CD14-positive monocyte (primary cell): ENCODE data around the gene APOBEC2. TPM values are rescaled to one million over a fixed set of nuclear protein-coding genes. Genes with fewer than 3 reads are reported as not detected.

Experiments used
- DNase-seq, 3 donors: peaks; one replicate each; pipeline ENCODE4 v3.0.0-alpha.2; 2011 to 2022
- H2AFZ ChIP-seq: 2 replicates; pipeline ENCODE4 v1.6.0; 2012; ENCODE audit warnings: mild to moderate bottlenecking, low read depth, low read length, inconsistent platforms; ENCODE audit not compliant: insufficient read depth, poor library complexity, severe bottlenecking
- H3K27ac ChIP-seq, 2 donors: 1 replicate in 1 of 2; 2 replicates in 1 of 2; pipeline ENCODE4 v1.5.1; 2012 to 2013; ENCODE audit warnings: low read length in 2 of 2, control low read depth in 1 of 2, inconsistent platforms in 1 of 2, low read depth in 1 of 2, mild to moderate bottlenecking in 1 of 2
- H3K27me3 ChIP-seq, 2 donors: one replicate each; pipeline versions ENCODE4 v1.6.0 to v1.6.1; 2011 to 2013; ENCODE audit warnings: low read length in 2 of 2; ENCODE audit not compliant: control insufficient read depth in 2 of 2, insufficient read depth in 2 of 2
- H3K36me3 ChIP-seq, 2 donors: replicated peaks in 1 of 2; 1 replicate in 1 of 2; 2 replicates in 1 of 2; pipeline versions ENCODE4 v1.5.1 to v1.6.1; 2012 to 2013; ENCODE audit warnings: low read length in 2 of 2, control low read depth in 1 of 2, inconsistent platforms in 1 of 2, mild to moderate bottlenecking in 1 of 2; ENCODE audit not compliant: insufficient read depth in 2 of 2, control insufficient read depth in 1 of 2
- H3K4me1 ChIP-seq, 2 donors: 1 replicate in 1 of 2; 2 replicates in 1 of 2; pipeline versions ENCODE4 v1.5.1 to v1.6.1; 2012 to 2013; ENCODE audit warnings: low read length in 2 of 2, control low read depth in 1 of 2, inconsistent platforms in 1 of 2, mild to moderate bottlenecking in 1 of 2, moderate library complexity in 1 of 2; ENCODE audit not compliant: insufficient read depth in 2 of 2, control insufficient read depth in 1 of 2
- H3K4me2 ChIP-seq: replicated peaks from 2 replicates; pipeline ENCODE3; 2012; ENCODE audit warnings: low read length, moderate library complexity, mild to moderate bottlenecking; ENCODE audit not compliant: poor library complexity, severe bottlenecking; ENCODE audit errors: extremely low read depth
- H3K4me3 ChIP-seq, 3 experiments: fragments of 200-600 bp in 1 of 3; sonication (generic) in 1 of 3; replicated peaks in 1 of 3; 1 replicate in 2 of 3; 2 replicates in 1 of 3; pipeline ENCODE4 v1.5.1; 2011 to 2013; ENCODE audit warnings: low read length in 3 of 3, mild to moderate bottlenecking in 3 of 3, control low read depth in 2 of 3, low read depth in 2 of 3, inconsistent platforms in 1 of 3, moderate library complexity in 1 of 3
- H3K79me2 ChIP-seq: 2 replicates; pipeline ENCODE4 v1.6.0; 2012; ENCODE audit warnings: mild to moderate bottlenecking, control low read depth, inconsistent platforms, low read length, moderate library complexity; ENCODE audit not compliant: insufficient read depth
- H3K9ac ChIP-seq: 2 replicates; pipeline ENCODE4 v1.6.0; 2017; ENCODE audit warnings: low read length, mild to moderate bottlenecking; ENCODE audit not compliant: insufficient read depth, poor library complexity, severe bottlenecking
- H3K9me3 ChIP-seq, 2 donors: replicated peaks in 1 of 2; 1 replicate in 1 of 2; 2 replicates in 1 of 2; pipeline versions ENCODE4 v1.5.1 to v1.6.1; 2012 to 2013; ENCODE audit warnings: low read length in 2 of 2, control low read depth in 1 of 2; ENCODE audit not compliant: control insufficient read depth in 1 of 2, insufficient read depth in 1 of 2
- H4K20me1 ChIP-seq: 2 replicates; pipeline ENCODE4 v1.6.0; 2012; ENCODE audit warnings: mild to moderate bottlenecking, low read length, control low read depth, moderate library complexity; ENCODE audit not compliant: insufficient read depth
- H3K27ac Mint-ChIP-seq, 7 donors: one replicate each; pipeline ENCODE4 v1.8.0; 2020; ENCODE audit warnings: mild to moderate bottlenecking in 7 of 7, mixed read lengths in 7 of 7, moderate library complexity in 6 of 7, inconsistent platforms in 2 of 7
- H3K27me3 Mint-ChIP-seq, 3 donors: one replicate each; pipeline ENCODE4 v1.8.0; 2021 to 2022; ENCODE audit warnings: low read depth in 3 of 3, mild to moderate bottlenecking in 3 of 3, mixed read lengths in 3 of 3, moderate library complexity in 3 of 3, inconsistent platforms in 1 of 3
- H3K36me3 Mint-ChIP-seq, 2 donors: one replicate each; pipeline ENCODE4 v1.8.0; 2020; ENCODE audit warnings: mixed read lengths in 2 of 2, inconsistent platforms in 1 of 2, mild to moderate bottlenecking in 1 of 2
- H3K4me1 Mint-ChIP-seq: one replicate; pipeline ENCODE4 v1.8.0; 2020; ENCODE audit warnings: mild to moderate bottlenecking, mixed read lengths
- H3K4me3 Mint-ChIP-seq, 2 donors: one replicate each; pipeline ENCODE4 v1.8.0; 2020; ENCODE audit warnings: mild to moderate bottlenecking in 2 of 2, mixed read lengths in 2 of 2, moderate library complexity in 1 of 2
- H3K9me3 Mint-ChIP-seq, 7 donors: one replicate each; pipeline ENCODE4 v1.8.0; 2020 to 2022; ENCODE audit warnings: mixed read lengths in 7 of 7, mild to moderate bottlenecking in 6 of 7, moderate library complexity in 6 of 7, inconsistent platforms in 2 of 7
- CTCF ChIP-seq: fragments of 200-600 bp; IDR thresholded peaks from one replicate; pipeline ENCODE4 v1.8.0; 2022; ENCODE audit warnings: antibody characterized with exemption, mild to moderate bottlenecking
- WGBS: methylation state at CpG from one replicate; pipeline ENCODE4 v1.1.5; 2013; ENCODE audit warnings: missing lambda C conversion rate; ENCODE audit not compliant: insufficient coverage; 5-methylcytosine and 5-hydroxymethylcytosine counted together
- intact Hi-C, 2 donors: fragments of 100-400 bp; cut with micrococcal nuclease; formaldehyde crosslinking; loops; one replicate each; pipeline versions ENCODE4 v1.15.0 to v1.15.1; 2023
- polyA plus RNA-seq, 3 donors: library from polyadenylated mRNA; depleted of rRNA in 1 of 3; unstranded in 2 of 3; stranded (reverse) in 1 of 3; fragments of 300-500 nt in 2 of 3; fragments of >200 nt in 1 of 3; fragmentation: Illumina TruSeq in 2 of 3; gene quantifications; 1 replicate in 2 of 3; 2 replicates in 1 of 3; pipeline ENCODE4 v1.2.3, GENCODE V29; 2012 to 2021

The APOBEC2 gene
- polyA plus RNA-seq, 3 donors, result 0.14 to 0.42 TPM; not detected in 1

DNA sequence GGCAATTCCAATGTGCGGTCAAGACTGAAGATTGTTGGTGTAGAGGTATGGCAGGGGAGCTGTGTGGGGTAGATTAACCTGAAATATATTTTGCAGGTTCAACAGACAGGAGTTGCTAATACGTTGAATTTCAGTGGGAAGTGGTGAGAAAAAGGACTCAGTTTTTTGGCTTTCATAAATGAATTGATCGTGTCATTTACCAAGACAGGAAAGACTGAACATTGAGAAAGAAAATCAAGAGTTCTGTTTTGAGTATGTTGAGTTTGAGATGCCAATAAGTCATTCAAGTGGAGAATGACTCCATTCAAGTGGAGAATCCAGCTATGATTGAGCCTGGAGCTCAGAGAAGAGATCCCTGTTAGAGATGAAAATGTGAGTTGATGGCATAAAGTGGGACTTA lies 50.8 kb downstream of the APOBEC2 start:
- H4K20me1 ChIP-seq, result no peaks in the 10 kb centered on the region
- no peaks in the 10 kb centered on the region for H3K9me3 Mint-ChIP-seq
- DNase-seq, result no peak
- no peaks in the 10 kb centered on the region for H3K4me1 Mint-ChIP-seq
- no peaks in the 10 kb centered on the region for H3K9me3 ChIP-seq
- H3K27me3 Mint-ChIP-seq, result no peaks in the 10 kb centered on the region
- no peak overlapping the region for H3K4me3 ChIP-seq
- intact Hi-C loops, result no loop called here
- no peaks in the 10 kb centered on the region for H3K27me3 ChIP-seq
- no peak overlapping the region for H3K4me2 ChIP-seq
- no peak overlapping the region for H3K27ac ChIP-seq
- H3K36me3 Mint-ChIP-seq, result peaks cover 17 to 20% of the 10 kb centered on the region in 2 donors
- no peak overlapping the region for H2AFZ ChIP-seq
- no peak overlapping the region for H3K27ac Mint-ChIP-seq
- no peak for TF ChIP-seq CTCF
- no peaks in the 10 kb centered on the region for H3K79me2 ChIP-seq
- H3K36me3 ChIP-seq, result peaks cover 23 to 32% of the 10 kb centered on the region in 2 donors
- WGBS, result 98% methylated on average over 3 of the region's 3 CpGs
- H3K9ac ChIP-seq, result no peak overlapping the region
- H3K4me3 Mint-ChIP-seq, result no peak overlapping the region
- no peaks in the 10 kb centered on the region for H3K4me1 ChIP-seq

DNA sequence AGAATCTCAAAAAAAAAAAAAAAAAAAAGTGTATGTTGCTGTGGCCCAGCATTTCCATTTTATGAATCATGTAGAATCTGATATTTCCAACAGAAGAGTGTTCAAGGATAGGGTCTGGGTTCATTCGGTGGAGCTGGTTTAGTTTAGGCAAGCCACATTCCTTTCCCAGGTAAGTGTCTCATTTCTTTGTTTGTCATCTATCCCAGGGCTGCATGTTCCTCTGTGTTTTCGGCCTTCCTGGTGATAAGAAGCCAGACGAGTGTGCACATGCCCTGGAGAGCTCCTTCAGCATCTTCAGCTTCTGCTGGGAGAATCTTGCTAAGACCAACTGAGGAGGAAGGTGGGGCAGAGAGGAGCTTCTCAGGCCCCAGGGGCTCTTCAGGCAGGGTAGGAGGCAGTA lies 58.0 kb downstream of the APOBEC2 start:
- Mint-ChIP-seq H3K4me3 (no peak overlapping the region), H3K27me3 (peaks cover 0 to 1% (median 0%) of the 10 kb centered on the region in 3 donors), H3K27ac (no peak overlapping the region), H3K36me3 (peaks cover 0 to 6% of the 10 kb centered on the region in 2 donors), H3K9me3 (no peaks in the 10 kb centered on the region), H3K4me1 (no peaks in the 10 kb centered on the region)
- no peak overlapping the region for H3K9ac ChIP-seq
- H3K27ac ChIP-seq, result no peak overlapping the region
- H3K9me3 ChIP-seq, result no peaks in the 10 kb centered on the region
- no peak overlapping the region for H3K4me3 ChIP-seq
- TF ChIP-seq CTCF, result no peak
- no peaks in the 10 kb centered on the region for H4K20me1 ChIP-seq
- no peak overlapping the region for H2AFZ ChIP-seq
- no peaks in the 10 kb centered on the region for H3K27me3 ChIP-seq
- intact Hi-C loops, result no loop called here
- no peaks in the 10 kb centered on the region for H3K4me1 ChIP-seq
- no peak overlapping the region for H3K4me2 ChIP-seq
- no peak for DNase-seq
- WGBS, result 100% methylated on average over 2 of the region's 3 CpGs
- no peaks in the 10 kb centered on the region for H3K79me2 ChIP-seq
- H3K36me3 ChIP-seq, result no peaks in the 10 kb centered on the region

Other genes with a start within 250 kb of the APOBEC2 start
- gene UNC5CL, start 14.0 kb upstream of the APOBEC2 start, polyA plus RNA-seq, result 1 to 10 TPM in 1 of 3 donors, under 1 TPM in 1, not detected in 1; 0.09 to 2.3 TPM
- not detected for gene TSPO2, start 10.7 kb upstream of the APOBEC2 start, polyA plus RNA-seq
- gene OARD1, start 19.2 kb downstream of the APOBEC2 start, polyA plus RNA-seq, result 10 to 100 TPM in 2 of 3 donors, 1 to 10 TPM in 1; 6.5 to 23.6 (median 16.8) TPM
- gene NFYA, start 19.8 kb downstream of the APOBEC2 start, polyA plus RNA-seq, result 10 to 100 TPM in 2 of 3 donors, 1 to 10 TPM in 1; 9.7 to 21.4 (median 10.7) TPM
- gene TREML1, start 101.1 kb downstream of the APOBEC2 start, polyA plus RNA-seq, result 1 to 10 TPM in 2 of 3 donors, under 1 TPM in 1; 0.65 to 3.6 (median 2.6) TPM
- under 1 TPM; 0.54 to 0.78 (median 0.56) TPM for gene TREM2, start 109.9 kb downstream of the APOBEC2 start, polyA plus RNA-seq
- gene TREML2, start 147.9 kb downstream of the APOBEC2 start, polyA plus RNA-seq, result 1 to 10 TPM in 2 of 3 donors, under 1 TPM in 1; 0.89 to 4.2 (median 1.1) TPM
- not detected for gene TREML4, start 175.1 kb downstream of the APOBEC2 start, polyA plus RNA-seq
- gene TREM1, start 233.5 kb downstream of the APOBEC2 start, polyA plus RNA-seq, result 100 to 1,000 TPM; 175 to 303 (median 240) TPM